Epithelial cell of proximal tubule (primary cell): ENCODE data around the gene COQ10B. TPM values are rescaled to one million over a fixed set of nuclear protein-coding genes. Genes with fewer than 3 reads are reported as not detected.

Experiments
- DNase-seq: peaks from one replicate; pipeline ENCODE4 v3.0.0-alpha.2; 2011; ENCODE audit warnings: low read depth
- H3K4me3 ChIP-seq: 2 replicates; pipeline ENCODE4 v1.5.1; 2011; ENCODE audit warnings: low read depth, mild to moderate bottlenecking, low read length
- CTCF ChIP-seq: conservative IDR thresholded peaks from 2 replicates; pipeline ENCODE4 v1.5.1; 2012; ENCODE audit warnings: low read depth, mild to moderate bottlenecking, low read length
- total RNA-seq: library from RNA; depleted of rRNA; stranded (reverse); fragments of >200 nt; gene quantifications from 2 replicates; pipeline ENCODE4 v1.2.3, GENCODE V29; 2015

COQ10B gene
- 16.7 and 17.9 TPM in 2 replicates for total RNA-seq

- peak; percentile 25 for TF ChIP-seq CTCF
- DNase-seq: peak; percentile 95
- peak within 1 kb of the TSS; percentile 93 for H3K4me3 ChIP-seq
Observed at GRCh38 chr2:197453123-197453913, at the start of gene COQ10B. Gene COQ10B (plus strand): TSS chr2:197453552. CDS start chr2:197453561, 9 bp downstream.

GRCh38 chr2:197405582-197405981, 47.8 kb upstream of the COQ10B start:
- no peak for TF ChIP-seq CTCF
- H3K4me3 ChIP-seq: no peak overlapping the region
- no peak for DNase-seq

GRCh38 chr2:197414039-197414438, 39.3 kb upstream of the COQ10B start:
- no peak for DNase-seq
- no peak overlapping the region for H3K4me3 ChIP-seq

GRCh38 chr2:197414515-197414914, 38.8 kb upstream of the COQ10B start:
- no peak overlapping the region for H3K4me3 ChIP-seq
- no peak for TF ChIP-seq CTCF
- DNase-seq: no peak

More at GRCh38 chr2:197414039-197414438, 39.3 kb upstream of the COQ10B start:
- TF ChIP-seq CTCF: no peak

- no peak overlapping the region for H3K4me3 ChIP-seq
- TF ChIP-seq CTCF: no peak
- no peak for DNase-seq
Observed at GRCh38 chr2:197416268-197416667, 37.1 kb upstream of the COQ10B start.

- no peak for TF ChIP-seq CTCF
- no peak for DNase-seq
- no peak overlapping the region for H3K4me3 ChIP-seq
Observed at GRCh38 chr2:197419438-197419837, 33.9 kb upstream of the COQ10B start.

- TF ChIP-seq CTCF: no peak
- no peak overlapping the region for H3K4me3 ChIP-seq
- DNase-seq: no peak
Observed at GRCh38 chr2:197423307-197423706, 30.0 kb upstream of the COQ10B start.
